Measurements from ENCODE around the gene PNMA8B. TPM values are rescaled to one million over a fixed set of nuclear protein-coding genes. Genes with fewer than 3 reads are reported as not detected.

Gene PNMA8B
- total RNA-seq (2021) (0.75 and 0.81 TPM in 2 replicates), Bru-seq, nascent RNA (percentile 21 among the genes with signal in this experiment), BruChase-seq, experiment 1, labeled RNA remaining after a 2-hour chase (percentile 23 among the genes with signal in this experiment), BruChase-seq, experiment 2, labeled RNA remaining after a 6-hour chase (percentile 32 among the genes with signal in this experiment)
- long read RNA-seq, full-length matches to known transcripts = 1 of 1 reads
- long read RNA-seq, partial matches to known transcripts = 0 of 1 reads
- long read RNA-seq, other reads (novel, unspliced or antisense) = 0 of 1 reads

- peak; percentile 88 for DNase-seq (ENCODE audit: low spot score)
- BruUV-seq (replicated peaks) = no TSS peak
- Histone ChIP-seq H3K27ac (ENCODE audit: low read depth, low read length, poor library complexity, severe bottlenecking) (peak within 1 kb of the TSS; percentile 54), H3K27me3 (replicated peaks; ENCODE audit: insufficient read depth, low read depth, low read length, poor library complexity) (no peaks in the 10 kb centered on the region), H3K36me3 (ENCODE audit: insufficient read depth, low read length, poor library complexity, severe bottlenecking) (no peaks in the 10 kb centered on the region), H3K4me3 (ENCODE audit: low read depth, low read length, poor library complexity, severe bottlenecking) (peak within 1 kb of the TSS; percentile 49), H3K9me3 (ENCODE audit: low read depth, low read length, poor library complexity, severe bottlenecking) (no peaks in the 10 kb centered on the region), H3K4me1 (ENCODE audit: insufficient read depth, low read length, poor library complexity, severe bottlenecking) (peaks cover 7% of the 10 kb centered on the region)
- intact Hi-C loops (cut with micrococcal nuclease; ENCODE audit: unreplicated experiment) = no loop called here
- ChIA-PET POLR2A (ENCODE audit: low non-redundant PET) (interaction anchor here (0.7 kb wide), 1 partner anchor 111 kb away, joined by 15 read pairs; no protein-coding TSS in a partner anchor), CTCF (no interaction called here)
- TF ChIP-seq CTCF (conservative IDR thresholded peaks at IDR 0.05; ENCODE audit: low read depth, low read length) = no peak
- TF ChIP-seq EZH2 (IDR thresholded peaks at IDR 0.05; ENCODE audit: borderline replicate concordance, low read depth, low read length, poor library complexity, severe bottlenecking) = no peak
These were observed at the start of gene PNMA8B for GRCh38 chr19:46495786-46496099. Gene PNMA8B, minus strand, starts transcription at chr19:46495867. Its CDS starts 402 bp downstream, at chr19:46495465.

- BruUV-seq (replicated peaks) = no TSS peak
- Histone ChIP-seq H3K4me1 (ENCODE audit: insufficient read depth, low read length, poor library complexity, severe bottlenecking) (no peaks in the 10 kb centered on the region), H3K9me3 (ENCODE audit: low read depth, low read length, poor library complexity, severe bottlenecking) (no peaks in the 10 kb centered on the region), H3K27ac (ENCODE audit: low read depth, low read length, poor library complexity, severe bottlenecking) (no peak overlapping the region), H3K4me3 (ENCODE audit: low read depth, low read length, poor library complexity, severe bottlenecking) (no peak overlapping the region), H3K36me3 (ENCODE audit: insufficient read depth, low read length, poor library complexity, severe bottlenecking) (no peaks in the 10 kb centered on the region), H3K27me3 (replicated peaks; ENCODE audit: insufficient read depth, low read depth, low read length, poor library complexity) (no peaks in the 10 kb centered on the region)
- CTCF ChIA-PET = no interaction called here
- TF ChIP-seq CTCF (conservative IDR thresholded peaks at IDR 0.05; ENCODE audit: low read depth, low read length) (no peak), EZH2 (IDR thresholded peaks at IDR 0.05; ENCODE audit: borderline replicate concordance, low read depth, low read length, poor library complexity, severe bottlenecking) (no peak)
- intact Hi-C loops (cut with micrococcal nuclease; ENCODE audit: unreplicated experiment) = no loop called here
- POLR2A ChIA-PET (ENCODE audit: low non-redundant PET) = no interaction called here
- DNase-seq (ENCODE audit: low spot score) = no peak
These were observed 49.0 kb upstream of the PNMA8B start for GRCh38 chr19:46544651-46545050.

GRCh38 chr19:46542428-46543230 lies 47.0 kb upstream of the PNMA8B start:
- TF ChIP-seq CTCF (conservative IDR thresholded peaks at IDR 0.05; ENCODE audit: low read depth, low read length) (peak; percentile 92), EZH2 (IDR thresholded peaks at IDR 0.05; ENCODE audit: borderline replicate concordance, low read depth, low read length, poor library complexity, severe bottlenecking) (no peak)
- BruUV-seq (replicated peaks) = no TSS peak
- CTCF ChIA-PET = interaction anchor here (0.6 to 0.7 kb wide), 5 partner anchors 19 to 160 kb away, joined by 3 to 11 read pairs (median 3); no protein-coding TSS in a partner anchor
- Histone ChIP-seq H3K27me3 (replicated peaks; ENCODE audit: insufficient read depth, low read depth, low read length, poor library complexity) (no peaks in the 10 kb centered on the region), H3K27ac (ENCODE audit: low read depth, low read length, poor library complexity, severe bottlenecking) (no peak overlapping the region), H3K4me3 (ENCODE audit: low read depth, low read length, poor library complexity, severe bottlenecking) (no peak overlapping the region), H3K9me3 (ENCODE audit: low read depth, low read length, poor library complexity, severe bottlenecking) (no peaks in the 10 kb centered on the region), H3K4me1 (ENCODE audit: insufficient read depth, low read length, poor library complexity, severe bottlenecking) (no peaks in the 10 kb centered on the region), H3K36me3 (ENCODE audit: insufficient read depth, low read length, poor library complexity, severe bottlenecking) (no peaks in the 10 kb centered on the region)
- POLR2A ChIA-PET (ENCODE audit: low non-redundant PET) = no interaction called here
- peak; percentile 85 for DNase-seq (ENCODE audit: low spot score)
- intact Hi-C loops (cut with micrococcal nuclease; ENCODE audit: unreplicated experiment) = no loop called here
